ENCODE measurements around the gene FOXRED1. TPM values are rescaled to one million over a fixed set of nuclear protein-coding genes. Genes with fewer than 3 reads are reported as not detected.

Gene FOXRED1
- total and polyA plus RNA-seq, 4 donors: 9.6 to 26.5 (median 22.6) TPM

- ATAC-seq (ENCODE audit: low FRiP score): no peak
- peak in 1 of 2 donors; percentile 17 for DNase-seq
- Histone ChIP-seq H3K4me1 (ENCODE audit: control insufficient read depth in 1 of 2, insufficient read depth in 2 of 2, low read length in 2 of 2) (no peaks in the 10 kb centered on the region), H3K9me3 (ENCODE audit: control insufficient read depth, low read length) (no peaks in the 10 kb centered on the region), H3K36me3 (ENCODE audit: control insufficient read depth in 1 of 2, insufficient read depth in 2 of 2, low read length in 1 of 2) (no peaks in the 10 kb centered on the region), H3K27me3 (ENCODE audit: control insufficient read depth in 1 of 2, insufficient read depth in 2 of 2, low read length in 1 of 2) (no peaks in the 10 kb centered on the region), H3K27ac (ENCODE audit: low read depth in 1 of 2, low read length in 2 of 2) (no peak overlapping the region), H3K4me3 (ENCODE audit: low read length in 2 of 2) (no peak overlapping the region)
- intact Hi-C loops (cut with DNase I): loop anchor here (1.0 to 10.0 kb wide), 4 partner anchors 36 to 170 kb away; no protein-coding TSS in a partner anchor
- 51 to 58% methylated on average over 6 of the region's 6 CpGs for WGBS, 2 donors
These were observed 42.0 kb downstream of the FOXRED1 start for GRCh38 chr11:126310992-126311310.

- ATAC-seq (ENCODE audit: low FRiP score): no peak
- H3K4me1 ChIP-seq (ENCODE audit: control insufficient read depth in 1 of 2, insufficient read depth in 2 of 2, low read length in 2 of 2): no peaks in the 10 kb centered on the region
- no peaks in the 10 kb centered on the region for H3K9me3 ChIP-seq (ENCODE audit: control insufficient read depth, low read length)
- no peak overlapping the region for H3K27ac ChIP-seq (ENCODE audit: low read depth in 1 of 2, low read length in 2 of 2)
- 93 to 96% methylated on average over 14 of the region's 14 CpGs for WGBS, 2 donors
- no peaks in the 10 kb centered on the region for H3K27me3 ChIP-seq (ENCODE audit: control insufficient read depth in 1 of 2, insufficient read depth in 2 of 2, low read length in 1 of 2)
- no peaks in the 10 kb centered on the region for H3K36me3 ChIP-seq (ENCODE audit: control insufficient read depth in 1 of 2, insufficient read depth in 2 of 2, low read length in 1 of 2)
- peak in 1 of 2 donors; percentile 38 for DNase-seq
- H3K4me3 ChIP-seq (ENCODE audit: low read length in 2 of 2): no peak overlapping the region
- intact Hi-C loops (cut with DNase I): loop anchor here in 1 of 2 donors (2.0 to 10.0 kb wide), 3 partner anchors 36 to 169 kb away; no protein-coding TSS in a partner anchor
These were observed 42.7 kb downstream of the FOXRED1 start for GRCh38 chr11:126311401-126312291.

- intact Hi-C loops (cut with DNase I): loop anchor here in 1 of 2 donors (5.0 to 10.0 kb wide), 2 partner anchors 34 to 102 kb away; no protein-coding TSS in a partner anchor
- peak in 1 of 2 donors; percentile 35 for DNase-seq
- H3K4me3 ChIP-seq (ENCODE audit: low read length in 2 of 2): no peak overlapping the region
- H3K36me3 ChIP-seq (ENCODE audit: control insufficient read depth in 1 of 2, insufficient read depth in 2 of 2, low read length in 1 of 2): no peaks in the 10 kb centered on the region
- ATAC-seq (ENCODE audit: low FRiP score): no peak
- no peaks in the 10 kb centered on the region for H3K9me3 ChIP-seq (ENCODE audit: control insufficient read depth, low read length)
- 83% methylated on average over 8 of the region's 8 CpGs for WGBS, 2 donors
- H3K27me3 ChIP-seq (ENCODE audit: control insufficient read depth in 1 of 2, insufficient read depth in 2 of 2, low read length in 1 of 2): no peaks in the 10 kb centered on the region
- H3K4me1 ChIP-seq (ENCODE audit: control insufficient read depth in 1 of 2, insufficient read depth in 2 of 2, low read length in 2 of 2): no peaks in the 10 kb centered on the region
- H3K27ac ChIP-seq (ENCODE audit: low read depth in 1 of 2, low read length in 2 of 2): no peak overlapping the region
These were observed 44.0 kb downstream of the FOXRED1 start for GRCh38 chr11:126312961-126313360.

- Histone ChIP-seq H3K9me3 (ENCODE audit: control insufficient read depth, low read length) (no peaks in the 10 kb centered on the region), H3K27ac (ENCODE audit: low read depth in 1 of 2, low read length in 2 of 2) (no peak overlapping the region), H3K36me3 (ENCODE audit: control insufficient read depth in 1 of 2, insufficient read depth in 2 of 2, low read length in 1 of 2) (no peaks in the 10 kb centered on the region), H3K4me1 (ENCODE audit: control insufficient read depth in 1 of 2, insufficient read depth in 2 of 2, low read length in 2 of 2) (no peaks in the 10 kb centered on the region), H3K4me3 (ENCODE audit: low read length in 2 of 2) (no peak overlapping the region), H3K27me3 (ENCODE audit: control insufficient read depth in 1 of 2, insufficient read depth in 2 of 2, low read length in 1 of 2) (no peaks in the 10 kb centered on the region)
- DNase-seq: peak in 1 of 2 donors; percentile 14
- intact Hi-C loops (cut with DNase I): loop anchor here in 1 of 2 donors (5.0 to 10.0 kb wide), 2 partner anchors 33 to 101 kb away; no protein-coding TSS in a partner anchor
- no peak for ATAC-seq (ENCODE audit: low FRiP score)
- WGBS, 2 donors: 94 to 96% methylated on average over 5 of the region's 5 CpGs
These were observed 44.9 kb downstream of the FOXRED1 start for GRCh38 chr11:126313826-126314225.

GRCh38 chr11:126317432-126317755 is 48.4 kb downstream of the FOXRED1 start:
- H3K4me1 ChIP-seq (ENCODE audit: control insufficient read depth in 1 of 2, insufficient read depth in 2 of 2, low read length in 2 of 2): no peaks in the 10 kb centered on the region
- no peaks in the 10 kb centered on the region for H3K9me3 ChIP-seq (ENCODE audit: control insufficient read depth, low read length)
- 9 to 14% methylated on average over 1 of the region's 1 CpG for WGBS, 2 donors
- no peak for ATAC-seq (ENCODE audit: low FRiP score)
- no peaks in the 10 kb centered on the region for H3K27me3 ChIP-seq (ENCODE audit: control insufficient read depth in 1 of 2, insufficient read depth in 2 of 2, low read length in 1 of 2)
- H3K27ac ChIP-seq (ENCODE audit: low read depth in 1 of 2, low read length in 2 of 2): peak overlapping the region; percentile 23 to 73
- no peak overlapping the region for H3K4me3 ChIP-seq (ENCODE audit: low read length in 2 of 2)
- intact Hi-C loops (cut with DNase I): loop anchor here in 1 of 2 donors (10.0 kb wide), 1 partner anchor 97 kb away; no protein-coding TSS in a partner anchor
- H3K36me3 ChIP-seq (ENCODE audit: control insufficient read depth in 1 of 2, insufficient read depth in 2 of 2, low read length in 1 of 2): no peaks in the 10 kb centered on the region
- DNase-seq: no peak

GRCh38 chr11:126317756-126318573 is 49.0 kb downstream of the FOXRED1 start:
- 2 to 6% methylated on average over 14 of the region's 14 CpGs for WGBS, 2 donors
- ATAC-seq (ENCODE audit: low FRiP score) (peak; percentile 95), DNase-seq (peak; percentile 86 to 88)
- Histone ChIP-seq H3K36me3 (ENCODE audit: control insufficient read depth in 1 of 2, insufficient read depth in 2 of 2, low read length in 1 of 2) (no peaks in the 10 kb centered on the region), H3K27ac (ENCODE audit: low read depth in 1 of 2, low read length in 2 of 2) (peak overlapping the region; percentile 23 to 73), H3K27me3 (ENCODE audit: control insufficient read depth in 1 of 2, insufficient read depth in 2 of 2, low read length in 1 of 2) (no peaks in the 10 kb centered on the region), H3K9me3 (ENCODE audit: control insufficient read depth, low read length) (no peaks in the 10 kb centered on the region), H3K4me3 (ENCODE audit: low read length in 2 of 2) (no peak overlapping the region), H3K4me1 (ENCODE audit: control insufficient read depth in 1 of 2, insufficient read depth in 2 of 2, low read length in 2 of 2) (no peaks in the 10 kb centered on the region)
- intact Hi-C loops (cut with DNase I): loop anchor here in 1 of 2 donors (10.0 kb wide), 1 partner anchor 97 kb away; no protein-coding TSS in a partner anchor

GRCh38 chr11:126318574-126319373 is 49.8 kb downstream of the FOXRED1 start:
- intact Hi-C loops (cut with DNase I): loop anchor here in 1 of 2 donors (10.0 kb wide), 1 partner anchor 96 kb away; no protein-coding TSS in a partner anchor
- Histone ChIP-seq H3K9me3 (ENCODE audit: control insufficient read depth, low read length) (no peaks in the 10 kb centered on the region), H3K4me1 (ENCODE audit: control insufficient read depth in 1 of 2, insufficient read depth in 2 of 2, low read length in 2 of 2) (no peaks in the 10 kb centered on the region), H3K27ac (ENCODE audit: low read depth in 1 of 2, low read length in 2 of 2) (peak overlapping the region; percentile 23 to 73), H3K4me3 (ENCODE audit: low read length in 2 of 2) (no peak overlapping the region), H3K27me3 (ENCODE audit: control insufficient read depth in 1 of 2, insufficient read depth in 2 of 2, low read length in 1 of 2) (no peaks in the 10 kb centered on the region), H3K36me3 (ENCODE audit: control insufficient read depth in 1 of 2, insufficient read depth in 2 of 2, low read length in 1 of 2) (no peaks in the 10 kb centered on the region)
- peak; percentile 86 for ATAC-seq (ENCODE audit: low FRiP score)
- 35% methylated on average over 9 of the region's 9 CpGs for WGBS, 2 donors
- peak; percentile 28 to 64 for DNase-seq

GRCh38 chr11:126319374-126319740 is 50.4 kb downstream of the FOXRED1 start:
- no peak for ATAC-seq (ENCODE audit: low FRiP score)
- intact Hi-C loops (cut with DNase I): loop anchor here in 1 of 2 donors (10.0 kb wide), 1 partner anchor 95 kb away; no protein-coding TSS in a partner anchor

More at GRCh38 chr11:126319374-126319740, 50.4 kb downstream of the FOXRED1 start:
- Histone ChIP-seq H3K4me1 (ENCODE audit: control insufficient read depth in 1 of 2, insufficient read depth in 2 of 2, low read length in 2 of 2) (no peaks in the 10 kb centered on the region), H3K27me3 (ENCODE audit: control insufficient read depth in 1 of 2, insufficient read depth in 2 of 2, low read length in 1 of 2) (no peaks in the 10 kb centered on the region), H3K9me3 (ENCODE audit: control insufficient read depth, low read length) (no peaks in the 10 kb centered on the region), H3K27ac (ENCODE audit: low read depth in 1 of 2, low read length in 2 of 2) (no peak overlapping the region), H3K4me3 (ENCODE audit: low read length in 2 of 2) (no peak overlapping the region), H3K36me3 (ENCODE audit: control insufficient read depth in 1 of 2, insufficient read depth in 2 of 2, low read length in 1 of 2) (no peaks in the 10 kb centered on the region)
- 34 to 49% methylated on average over 5 of the region's 5 CpGs for WGBS, 2 donors
- peak in 1 of 2 donors; percentile 31 for DNase-seq

Measured in aorta (tissue), 5 donors.